HTERT RPE-1 (cell line): ENCODE results near the gene BCAR1.
"Not testable (repeated sequence)": the region's sequence is repeated elsewhere in the genome, so short reads cannot be mapped to it uniquely, and the experiment has no call there.

Experiments used
- in situ Hi-C: fragments of 300-500 bp; cut with MboI; formaldehyde crosslinking; loops from 4 replicates; pipeline ENCODE4 v1.14.3; 2020; ENCODE audit warnings: low sequenced_read_pairs

Gene BCAR1

GRCh38 chr16:75256696-75257343, 5.4 kb upstream of the BCAR1 start:
- in situ Hi-C loops, result no loop called here

GRCh38 chr16:75256059-75256571, 4.7 kb upstream of the BCAR1 start:
- in situ Hi-C loops, result no loop called here

- in situ Hi-C loops, result no loop called here
Observed at GRCh38 chr16:75254359-75254837, 3.0 kb upstream of the BCAR1 start.

GRCh38 chr16:75252946-75253911, 1.8 kb upstream of the BCAR1 start:
- in situ Hi-C loops, result no loop called here

GRCh38 chr16:75252049-75252864, 833 bp upstream of the BCAR1 start:
- in situ Hi-C loops, result no loop called here

GRCh38 chr16:75250809-75251279, 580 bp downstream of the BCAR1 start:
- in situ Hi-C loops, result no loop called here

- in situ Hi-C loops, result no loop called here
Observed at GRCh38 chr16:75250089-75250808, 1.2 kb downstream of the BCAR1 start.

GRCh38 chr16:75249441-75249840, 2.0 kb downstream of the BCAR1 start:
- in situ Hi-C loops, result no loop called here

GRCh38 chr16:75248536-75249380, 2.7 kb downstream of the BCAR1 start:
- in situ Hi-C loops, result no loop called here

- in situ Hi-C loops, result no loop called here
Observed at GRCh38 chr16:75248142-75248535, 3.3 kb downstream of the BCAR1 start.

GRCh38 chr16:75247249-75247648, 4.2 kb downstream of the BCAR1 start:
- in situ Hi-C loops, result no loop called here

GRCh38 chr16:75246504-75247205, 4.8 kb downstream of the BCAR1 start:
- in situ Hi-C loops, result no loop called here

GRCh38 chr16:75244844-75245758, 6.3 kb downstream of the BCAR1 start:
- in situ Hi-C loops, result no loop called here

GRCh38 chr16:75244225-75244809, 7.1 kb downstream of the BCAR1 start:
- in situ Hi-C loops, result no loop called here

- in situ Hi-C loops, result no loop called here
Observed at GRCh38 chr16:75243667-75244224, 7.7 kb downstream of the BCAR1 start.

- in situ Hi-C loops, result not testable (repeated sequence)
Observed at GRCh38 chr16:75242436-75243078, 8.9 kb downstream of the BCAR1 start.
